Measurements from ENCODE around the gene IL17RA. TPM values are rescaled to one million over a fixed set of nuclear protein-coding genes. Genes with fewer than 3 reads are reported as not detected.
A peak's percentile ranks its signal among the peaks of the same experiment; 100 is the strongest.

Gene IL17RA
- total RNA-seq, 6 donors from 2014 or later, result 22.6 to 58.9 (median 35.9) TPM

- peaks cover 24 to 46% (median 39%) of the 10 kb centered on the region in 4 donors for H3K4me1 ChIP-seq
- H3K27ac ChIP-seq, result no peak overlapping the region
These were observed 36.0 kb downstream of the IL17RA start for GRCh38 chr22:17120711-17121232.

DNA sequence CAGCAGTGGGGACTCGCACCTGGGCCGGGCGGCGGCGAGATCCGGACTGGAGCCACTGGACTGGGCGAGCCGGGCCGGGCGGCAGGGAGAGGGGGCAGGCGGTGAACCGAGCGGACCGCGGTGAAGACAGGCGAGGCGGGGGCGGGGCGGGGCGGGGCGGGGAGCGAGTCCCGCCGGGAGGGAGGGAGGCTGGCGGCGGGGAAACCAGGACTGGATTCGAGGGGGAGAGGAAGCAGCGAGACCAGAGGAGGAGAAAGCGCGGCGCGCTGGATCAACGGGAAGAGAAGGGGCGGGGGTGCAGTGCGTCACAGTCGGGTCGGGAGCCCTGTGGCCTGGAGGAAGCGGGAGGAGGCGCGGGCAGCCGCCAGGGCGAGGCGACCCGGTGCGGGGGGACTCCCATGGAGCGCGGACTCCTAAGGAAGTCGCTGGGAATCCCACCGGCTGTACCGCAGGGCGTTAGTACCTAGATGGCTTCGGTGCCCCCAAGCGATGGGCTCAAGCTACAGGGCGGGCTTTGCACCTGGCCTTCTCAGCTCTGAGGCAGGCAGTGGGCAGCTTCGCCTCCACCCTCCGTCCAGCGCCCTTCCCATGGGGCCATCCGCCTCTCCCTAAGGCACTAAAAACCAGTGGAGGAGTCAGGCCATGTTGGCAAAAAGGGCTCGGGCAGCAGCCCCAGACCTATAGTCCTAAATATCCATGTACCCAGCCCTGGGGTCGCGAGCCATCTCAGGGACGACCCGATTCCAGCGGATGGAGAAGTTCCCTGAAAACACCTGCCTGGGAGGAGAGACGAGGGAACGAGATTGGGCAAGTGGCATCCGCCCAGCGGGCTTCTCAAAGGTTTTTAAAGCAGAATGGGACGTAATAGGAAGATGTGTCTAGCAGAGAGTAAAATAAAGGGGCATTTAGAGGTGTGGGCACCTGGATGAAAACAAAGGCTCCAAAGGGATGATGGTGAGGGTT lies 36.7 kb downstream of the IL17RA start, which contains the start of gene TMEM121B:
TMEM121B (minus strand) TSS at position 128 of the 963 bp plus-strand sequence. CDS start 233 bp downstream, outside the sequence.
- Histone ChIP-seq H3K36me3 (no peaks in the 10 kb centered on the region), H3K9me3 (no peaks in the 10 kb centered on the region), H3K27me3 (peaks cover 0 to 24% (median 11%) of the 10 kb centered on the region in 4 donors), H3K4me3 (peak within 1 kb of the TSS; percentile 49 to 78 (median 58)), H3K4me1 (peaks cover 24 to 39% (median 35%) of the 10 kb centered on the region in 4 donors), H3K27ac (no peak within 1 kb of the TSS)
- ATAC-seq (ENCODE audit: low FRiP score in 2 of 2), result peak; percentile 64 to 73
- WGBS, 2 donors, result 7 to 27% methylated on average over 15 to 44 of the region's 69 CpGs
- DNase-seq, result peak; percentile 68 to 87
- TF ChIP-seq EP300 (IDR thresholded peaks at IDR 0.05) (no peak), CTCF (IDR thresholded peaks at IDR 0.05) (no peak), POLR2AphosphoS5 (IDR thresholded peaks at IDR 0.05) (no peak), POLR2A (IDR thresholded peaks at IDR 0.05) (no peak)

More at GRCh38 chr22:17120711-17121232, 36.0 kb downstream of the IL17RA start:
- WGBS, 2 donors, result 0% methylated on average over 2 of the region's 70 CpGs; no CpG with 5 or more reads in 1 of the 2 donors
- Histone ChIP-seq H3K4me3 (peak overlapping the region; percentile 49 to 78 (median 58)), H3K27me3 (peaks cover 0 to 24% (median 11%) of the 10 kb centered on the region in 4 donors), H3K9me3 (no peaks in the 10 kb centered on the region), H3K36me3 (no peaks in the 10 kb centered on the region)
- TF ChIP-seq CTCF (IDR thresholded peaks at IDR 0.05) (no peak), EP300 (IDR thresholded peaks at IDR 0.05) (no peak), POLR2AphosphoS5 (IDR thresholded peaks at IDR 0.05) (no peak), POLR2A (IDR thresholded peaks at IDR 0.05) (no peak)
- no peak for ATAC-seq (ENCODE audit: low FRiP score in 2 of 2)
- peak in 1 of 2 donors; percentile 89 for DNase-seq

- H3K4me1 ChIP-seq, result no peaks in the 10 kb centered on the region
- H3K4me3 ChIP-seq, result no peak overlapping the region
- DNase-seq, result no peak
- peaks cover 0 to 3% (median under 1%) of the 10 kb centered on the region in 4 donors for H3K36me3 ChIP-seq
- H3K27me3 ChIP-seq, result no peaks in the 10 kb centered on the region
- 86 to 93% methylated on average over 1 of the region's 1 CpG for WGBS, 2 donors
- H3K27ac ChIP-seq, result no peak overlapping the region
- no peak for TF ChIP-seq CTCF (IDR thresholded peaks at IDR 0.05)
- no peak for TF ChIP-seq EP300 (IDR thresholded peaks at IDR 0.05)
- TF ChIP-seq POLR2A (IDR thresholded peaks at IDR 0.05), result no peak
- no peak for TF ChIP-seq POLR2AphosphoS5 (IDR thresholded peaks at IDR 0.05)
- no peaks in the 10 kb centered on the region for H3K9me3 ChIP-seq
- no peak for ATAC-seq (ENCODE audit: low FRiP score in 2 of 2)
These were observed 45.4 kb downstream of the IL17RA start for GRCh38 chr22:17130199-17130598.

GRCh38 chr22:17131686-17132085 lies 46.9 kb downstream of the IL17RA start:
- 54 to 71% methylated on average over 5 of the region's 5 CpGs for WGBS, 2 donors
- DNase-seq, result no peak
- Histone ChIP-seq H3K4me1 (no peaks in the 10 kb centered on the region), H3K36me3 (peaks cover 0 to 4% (median 2%) of the 10 kb centered on the region in 4 donors), H3K27me3 (no peaks in the 10 kb centered on the region), H3K4me3 (no peak overlapping the region), H3K27ac (no peak overlapping the region), H3K9me3 (no peaks in the 10 kb centered on the region)
- TF ChIP-seq EP300 (IDR thresholded peaks at IDR 0.05) (no peak), POLR2AphosphoS5 (IDR thresholded peaks at IDR 0.05) (no peak), POLR2A (IDR thresholded peaks at IDR 0.05) (no peak), CTCF (IDR thresholded peaks at IDR 0.05) (no peak)
- ATAC-seq (ENCODE audit: low FRiP score in 2 of 2), result no peak

Data from upper lobe of left lung (tissue), 6 donors.